ENCODE measurements around the gene CWF19L1.
"Not testable (repeated sequence)": the region's sequence is repeated elsewhere in the genome, so short reads cannot be mapped to it uniquely, and the experiment has no call there.

DNA sequence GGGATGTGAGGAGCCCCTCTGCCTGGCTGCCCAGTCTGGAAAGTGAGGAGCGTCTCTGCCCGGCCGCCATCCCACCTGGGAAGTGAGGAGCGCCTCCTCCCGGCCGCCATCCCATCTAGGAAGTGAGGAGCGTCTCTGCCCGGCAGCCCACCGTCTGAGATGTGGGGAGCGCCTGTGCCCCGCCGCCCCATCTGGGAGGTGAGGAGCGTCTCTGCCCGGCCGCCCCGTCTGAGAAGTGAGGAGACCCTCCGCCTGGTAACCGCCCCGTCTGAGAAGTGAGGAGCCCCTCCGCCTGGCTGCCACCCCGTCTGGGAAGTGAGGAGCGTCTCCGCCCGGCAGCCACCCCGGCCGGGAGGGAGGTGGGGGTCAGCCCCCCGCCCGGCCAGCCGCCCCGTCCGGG, 9.5 kb upstream of the CWF19L1 start:
- TF ChIP-seq, protein P1, sequence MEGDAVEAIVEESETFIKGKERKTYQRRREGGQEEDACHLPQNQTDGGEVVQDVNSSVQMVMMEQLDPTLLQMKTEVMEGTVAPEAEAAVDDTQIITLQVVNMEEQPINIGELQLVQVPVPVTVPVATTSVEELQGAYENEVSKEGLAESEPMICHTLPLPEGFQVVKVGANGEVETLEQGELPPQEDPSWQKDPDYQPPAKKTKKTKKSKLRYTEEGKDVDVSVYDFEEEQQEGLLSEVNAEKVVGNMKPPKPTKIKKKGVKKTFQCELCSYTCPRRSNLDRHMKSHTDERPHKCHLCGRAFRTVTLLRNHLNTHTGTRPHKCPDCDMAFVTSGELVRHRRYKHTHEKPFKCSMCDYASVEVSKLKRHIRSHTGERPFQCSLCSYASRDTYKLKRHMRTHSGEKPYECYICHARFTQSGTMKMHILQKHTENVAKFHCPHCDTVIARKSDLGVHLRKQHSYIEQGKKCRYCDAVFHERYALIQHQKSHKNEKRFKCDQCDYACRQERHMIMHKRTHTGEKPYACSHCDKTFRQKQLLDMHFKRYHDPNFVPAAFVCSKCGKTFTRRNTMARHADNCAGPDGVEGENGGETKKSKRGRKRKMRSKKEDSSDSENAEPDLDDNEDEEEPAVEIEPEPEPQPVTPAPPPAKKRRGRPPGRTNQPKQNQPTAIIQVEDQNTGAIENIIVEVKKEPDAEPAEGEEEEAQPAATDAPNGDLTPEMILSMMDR (IDR thresholded peaks at IDR 0.05; ENCODE audit: low read depth, low read length, poor library complexity, severe bottlenecking), result not testable (repeated sequence)
- not testable (repeated sequence) for TF ChIP-seq EZH2phosphoT487 (IDR thresholded peaks at IDR 0.05; ENCODE audit: borderline replicate concordance, low read length)

All from DOHH2 (cell line).